HCT116 (cell line): Measurements from ENCODE around the gene CPT1A.

Experiments used
- CEBPB ChIP-seq: IDR thresholded peaks from 2 replicates; pipeline ENCODE4 v1.6.1; 2012; ENCODE audit warnings: low read depth
- EZH2 ChIP-seq: fragments of 200-600 bp; sonication (generic); IDR thresholded peaks from 2 replicates; pipeline ENCODE4 v1.6.1; 2017; ENCODE audit warnings: antibody characterized with exemption, mixed run types
- FOSL1 ChIP-seq: IDR thresholded peaks from 2 replicates; pipeline ENCODE4 v1.6.1; 2012; ENCODE audit warnings: low read depth
- POLR2A ChIP-seq: IDR thresholded peaks from 2 replicates; pipeline ENCODE4 v1.7.0; 2011; ENCODE audit warnings: borderline replicate concordance; ENCODE audit not compliant: insufficient read depth, insufficient read length; ENCODE audit errors: extremely low read depth
- POLR2AphosphoS5 ChIP-seq: IDR thresholded peaks from 2 replicates; pipeline ENCODE4 v1.6.1; 2011; ENCODE audit warnings: mild to moderate bottlenecking, low read depth, low read length, moderate library complexity
- SRF ChIP-seq: IDR thresholded peaks from 2 replicates; pipeline ENCODE4 v1.6.1; 2012; ENCODE audit warnings: low read depth
- ZNF274 ChIP-seq: fragments of 200-500 bp; sonication (Bioruptor generic); IDR thresholded peaks from 2 replicates; pipeline ENCODE4 v1.6.1; 2014; ENCODE audit warnings: mild to moderate bottlenecking, low read depth, low read length, inconsistent platforms
- TF ChIP-seq, protein P1 (sequence below), 3 experiments: fragments of 200-600 bp in 1 of 3; sonication (generic) in 1 of 3; IDR thresholded peaks in 2 of 3; conservative IDR thresholded peaks in 1 of 3; 2 replicates each; pipeline ENCODE4 v1.5.1; 2012 to 2017; ENCODE audit warnings: low read depth in 2 of 3, low read length in 2 of 3, antibody characterized with exemption in 1 of 3, borderline replicate concordance in 1 of 3, control low read depth in 1 of 3, mild to moderate bottlenecking in 1 of 3, mixed read lengths in 1 of 3, mixed run types in 1 of 3, moderate library complexity in 1 of 3; ENCODE audit not compliant: insufficient read depth in 1 of 3
- TF ChIP-seq, protein P2 (sequence below): IDR thresholded peaks from 2 replicates; pipeline ENCODE4 v1.6.1; 2012; ENCODE audit warnings: low read depth

DNA sequence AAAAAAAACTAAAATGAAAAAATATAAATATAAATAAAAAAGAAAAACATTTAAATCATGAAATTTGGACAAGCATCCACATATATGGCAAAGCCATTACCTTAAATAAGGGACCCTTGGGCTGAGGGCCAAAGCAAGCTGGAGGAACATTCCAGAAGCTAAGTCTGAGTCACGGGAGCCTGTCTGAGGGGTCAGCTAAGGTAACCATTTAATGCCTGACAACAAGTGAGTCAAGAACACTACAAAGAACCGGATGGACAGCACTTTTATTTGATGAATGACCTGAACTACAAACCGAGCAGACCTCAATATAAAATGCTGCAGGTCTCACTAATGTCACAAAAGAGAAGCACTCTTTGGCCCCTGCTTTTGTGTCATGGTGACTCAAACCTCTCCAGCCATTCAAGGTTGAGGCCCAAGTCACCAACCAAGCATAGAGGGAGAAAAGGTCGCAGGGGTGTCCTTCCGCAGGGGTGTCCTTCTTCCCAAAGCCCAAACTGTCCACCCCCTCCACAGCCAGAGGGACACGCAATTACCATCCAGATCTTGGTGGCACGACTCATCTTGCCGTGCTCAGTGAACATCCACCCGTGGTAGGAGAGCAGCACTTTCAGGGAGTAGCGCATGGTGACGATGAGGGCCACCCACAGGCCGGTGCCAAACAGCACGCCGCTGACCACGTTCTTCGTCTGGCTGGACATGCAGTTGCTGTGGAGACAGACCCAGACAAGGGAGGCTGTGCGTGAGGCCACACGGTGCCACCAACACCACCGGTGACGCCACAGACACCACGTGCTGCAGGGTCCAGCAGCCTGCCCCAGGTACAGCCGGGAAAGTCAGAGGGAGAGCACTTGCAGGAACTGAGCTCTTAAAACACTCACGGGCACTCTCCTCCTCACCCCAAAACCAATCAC, 34.5 kb downstream of the CPT1A start:
- TF ChIP-seq, protein P1, sequence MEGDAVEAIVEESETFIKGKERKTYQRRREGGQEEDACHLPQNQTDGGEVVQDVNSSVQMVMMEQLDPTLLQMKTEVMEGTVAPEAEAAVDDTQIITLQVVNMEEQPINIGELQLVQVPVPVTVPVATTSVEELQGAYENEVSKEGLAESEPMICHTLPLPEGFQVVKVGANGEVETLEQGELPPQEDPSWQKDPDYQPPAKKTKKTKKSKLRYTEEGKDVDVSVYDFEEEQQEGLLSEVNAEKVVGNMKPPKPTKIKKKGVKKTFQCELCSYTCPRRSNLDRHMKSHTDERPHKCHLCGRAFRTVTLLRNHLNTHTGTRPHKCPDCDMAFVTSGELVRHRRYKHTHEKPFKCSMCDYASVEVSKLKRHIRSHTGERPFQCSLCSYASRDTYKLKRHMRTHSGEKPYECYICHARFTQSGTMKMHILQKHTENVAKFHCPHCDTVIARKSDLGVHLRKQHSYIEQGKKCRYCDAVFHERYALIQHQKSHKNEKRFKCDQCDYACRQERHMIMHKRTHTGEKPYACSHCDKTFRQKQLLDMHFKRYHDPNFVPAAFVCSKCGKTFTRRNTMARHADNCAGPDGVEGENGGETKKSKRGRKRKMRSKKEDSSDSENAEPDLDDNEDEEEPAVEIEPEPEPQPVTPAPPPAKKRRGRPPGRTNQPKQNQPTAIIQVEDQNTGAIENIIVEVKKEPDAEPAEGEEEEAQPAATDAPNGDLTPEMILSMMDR (IDR thresholded peaks at IDR 0.05 in 2 of 3, conservative IDR thresholded peaks at IDR 0.05 in 1 of 3; ENCODE audit: borderline replicate concordance in 1 of 3, insufficient read depth in 1 of 3, low read depth in 2 of 3, low read length in 2 of 3), result no peak
- TF ChIP-seq FOSL1 (no peak), POLR2AphosphoS5 (no peak), CEBPB (no peak), EZH2 (no peak), POLR2A (no peak), ZNF274 (no peak), SRF (no peak)
- TF ChIP-seq, protein P2, sequence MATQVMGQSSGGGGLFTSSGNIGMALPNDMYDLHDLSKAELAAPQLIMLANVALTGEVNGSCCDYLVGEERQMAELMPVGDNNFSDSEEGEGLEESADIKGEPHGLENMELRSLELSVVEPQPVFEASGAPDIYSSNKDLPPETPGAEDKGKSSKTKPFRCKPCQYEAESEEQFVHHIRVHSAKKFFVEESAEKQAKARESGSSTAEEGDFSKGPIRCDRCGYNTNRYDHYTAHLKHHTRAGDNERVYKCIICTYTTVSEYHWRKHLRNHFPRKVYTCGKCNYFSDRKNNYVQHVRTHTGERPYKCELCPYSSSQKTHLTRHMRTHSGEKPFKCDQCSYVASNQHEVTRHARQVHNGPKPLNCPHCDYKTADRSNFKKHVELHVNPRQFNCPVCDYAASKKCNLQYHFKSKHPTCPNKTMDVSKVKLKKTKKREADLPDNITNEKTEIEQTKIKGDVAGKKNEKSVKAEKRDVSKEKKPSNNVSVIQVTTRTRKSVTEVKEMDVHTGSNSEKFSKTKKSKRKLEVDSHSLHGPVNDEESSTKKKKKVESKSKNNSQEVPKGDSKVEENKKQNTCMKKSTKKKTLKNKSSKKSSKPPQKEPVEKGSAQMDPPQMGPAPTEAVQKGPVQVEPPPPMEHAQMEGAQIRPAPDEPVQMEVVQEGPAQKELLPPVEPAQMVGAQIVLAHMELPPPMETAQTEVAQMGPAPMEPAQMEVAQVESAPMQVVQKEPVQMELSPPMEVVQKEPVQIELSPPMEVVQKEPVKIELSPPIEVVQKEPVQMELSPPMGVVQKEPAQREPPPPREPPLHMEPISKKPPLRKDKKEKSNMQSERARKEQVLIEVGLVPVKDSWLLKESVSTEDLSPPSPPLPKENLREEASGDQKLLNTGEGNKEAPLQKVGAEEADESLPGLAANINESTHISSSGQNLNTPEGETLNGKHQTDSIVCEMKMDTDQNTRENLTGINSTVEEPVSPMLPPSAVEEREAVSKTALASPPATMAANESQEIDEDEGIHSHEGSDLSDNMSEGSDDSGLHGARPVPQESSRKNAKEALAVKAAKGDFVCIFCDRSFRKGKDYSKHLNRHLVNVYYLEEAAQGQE, result no peak
